ENCODE data around the gene GPR160.
"Not testable (repeated sequence)": the region's sequence is repeated elsewhere in the genome, so short reads cannot be mapped to it uniquely, and the experiment has no call there.

GPR160 gene

GRCh38 chr3:170076715-170077238 is 39.0 kb downstream of the GPR160 start:
- DNase-seq = no peak

DNA sequence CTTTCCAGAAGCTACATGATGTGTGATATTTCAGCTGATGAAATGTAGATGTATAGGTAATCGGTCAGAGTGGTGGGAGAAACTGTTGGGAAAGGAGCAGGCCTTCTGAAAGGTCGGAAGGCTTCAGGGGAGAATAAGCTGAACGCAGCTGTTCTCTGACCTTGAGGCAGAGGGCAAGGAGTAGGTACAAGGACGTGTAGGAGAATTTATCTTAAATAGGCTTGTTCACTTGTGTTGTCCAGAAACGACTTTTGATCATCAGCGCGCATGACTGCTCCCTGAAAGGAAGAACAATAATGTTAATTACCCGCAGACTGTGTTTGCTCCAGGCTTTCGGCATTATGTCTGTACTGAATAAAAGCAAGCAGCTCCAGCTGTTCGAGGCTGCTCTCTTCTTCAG is 39.6 kb downstream of the GPR160 start:
- no peak for DNase-seq

DNA sequence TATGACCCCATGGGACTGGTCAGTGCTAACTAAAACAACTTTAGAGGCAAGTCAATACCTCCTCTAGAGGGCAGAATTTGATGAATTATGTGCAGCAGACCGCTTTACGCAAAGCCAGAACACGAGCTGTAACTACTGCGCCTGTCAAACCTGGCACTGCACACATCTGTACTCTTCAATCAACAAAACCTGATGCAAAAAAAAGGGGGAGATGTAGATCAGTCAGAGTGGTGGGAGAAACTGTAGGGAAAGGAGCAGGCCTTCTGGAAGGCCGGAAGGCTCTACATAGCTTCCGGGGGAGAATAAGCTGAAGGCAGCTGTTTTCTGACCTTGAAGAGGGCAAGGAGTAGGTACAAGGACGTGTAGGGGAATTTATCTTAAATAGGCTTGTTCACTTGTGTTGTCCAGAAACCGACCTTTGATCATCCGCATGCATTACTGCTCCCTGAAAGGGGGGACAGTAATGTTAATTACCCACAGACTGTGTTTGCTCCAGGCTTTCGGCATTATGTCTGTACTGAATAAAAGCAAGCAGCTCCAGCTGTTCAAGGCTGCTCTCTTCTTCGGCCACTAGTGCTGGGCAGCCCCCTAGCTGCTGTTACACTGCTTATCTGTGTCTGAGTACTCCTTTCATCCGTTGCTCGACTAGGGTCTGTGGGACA is 41.0 kb downstream of the GPR160 start:
- DNase-seq = no peak

DNA sequence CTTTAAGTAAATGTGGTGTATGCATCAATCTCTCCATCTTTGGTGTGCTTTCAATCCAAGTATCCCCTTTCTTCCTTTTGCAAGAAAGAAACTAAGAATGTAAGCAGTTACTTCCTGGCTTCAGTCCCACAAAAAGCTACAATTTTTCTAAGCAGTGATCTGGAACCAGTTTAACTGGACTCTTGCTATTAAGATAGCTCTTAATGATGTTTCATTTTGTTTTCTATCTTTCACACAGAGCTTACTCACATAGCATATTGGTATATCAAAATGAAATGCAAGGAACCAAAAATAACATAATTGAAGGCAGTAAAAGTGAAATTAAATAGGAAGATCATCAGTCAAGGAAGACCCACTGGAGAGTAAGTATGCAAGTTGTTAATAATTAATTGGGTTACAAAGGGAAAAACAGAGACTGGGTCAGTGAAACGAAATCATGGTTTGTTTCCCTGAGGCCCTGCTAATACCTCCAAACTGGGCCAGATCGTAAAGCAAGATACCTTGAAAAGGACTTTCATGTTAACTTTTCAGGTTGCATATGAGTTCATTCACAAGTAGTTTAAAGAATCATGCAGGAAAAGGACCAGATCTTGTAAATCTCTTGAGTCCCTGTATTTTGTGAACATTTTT is 41.9 kb downstream of the GPR160 start:
- DNase-seq = no peak

- DNase-seq = no peak
Observed at GRCh38 chr3:170080605-170081004, 42.8 kb downstream of the GPR160 start.

DNA sequence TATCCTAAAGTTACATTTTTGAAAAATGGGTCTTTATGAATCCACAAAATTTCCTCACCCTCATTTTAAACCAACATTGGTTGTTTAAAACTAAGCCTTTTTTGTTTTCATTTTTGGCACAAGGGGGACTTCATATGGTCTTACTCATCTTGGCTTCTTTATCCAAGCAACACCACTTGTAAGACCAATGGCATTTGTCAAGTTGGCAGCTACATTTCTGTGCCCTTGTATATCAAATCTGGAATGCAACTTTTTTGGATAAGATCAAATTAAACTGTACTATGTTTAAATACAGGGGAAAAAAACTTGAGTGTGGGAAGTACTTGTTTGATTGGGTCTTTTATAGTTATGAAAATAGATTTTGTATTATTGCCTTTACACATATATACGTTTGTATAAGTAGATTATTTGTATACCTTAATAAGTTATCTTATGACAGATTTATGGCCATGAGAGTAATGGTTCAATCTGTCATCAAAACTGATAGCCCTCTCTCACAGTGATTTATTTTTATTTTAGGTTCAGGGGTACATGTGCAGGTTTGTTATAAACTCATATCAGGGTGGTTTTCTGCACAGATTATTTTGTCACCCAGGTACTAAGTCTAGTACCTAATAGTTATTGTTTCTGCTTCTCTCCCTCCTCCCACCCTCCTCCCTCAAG is 43.4 kb downstream of the GPR160 start:
- no peak for DNase-seq

DNA sequence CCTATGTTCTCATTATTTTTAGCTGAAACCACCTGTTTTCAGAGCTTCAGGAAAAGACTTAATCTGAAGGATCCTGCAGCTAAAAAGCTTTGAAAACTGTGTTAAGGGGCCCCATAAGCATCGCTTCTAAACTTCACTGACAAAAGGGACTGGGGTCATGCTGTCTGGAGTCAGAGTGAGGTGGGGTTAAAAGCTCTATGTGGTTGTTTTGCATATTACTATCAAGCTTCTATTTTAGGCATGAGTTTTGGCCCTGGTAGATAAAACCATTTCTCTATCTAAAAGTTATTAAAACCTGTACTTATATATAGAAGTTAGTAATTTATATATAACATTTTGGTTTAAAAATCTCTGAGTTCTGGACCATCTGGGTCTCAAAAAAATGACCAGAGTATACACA is 45.5 kb downstream of the GPR160 start:
- DNase-seq = no peak

DNA sequence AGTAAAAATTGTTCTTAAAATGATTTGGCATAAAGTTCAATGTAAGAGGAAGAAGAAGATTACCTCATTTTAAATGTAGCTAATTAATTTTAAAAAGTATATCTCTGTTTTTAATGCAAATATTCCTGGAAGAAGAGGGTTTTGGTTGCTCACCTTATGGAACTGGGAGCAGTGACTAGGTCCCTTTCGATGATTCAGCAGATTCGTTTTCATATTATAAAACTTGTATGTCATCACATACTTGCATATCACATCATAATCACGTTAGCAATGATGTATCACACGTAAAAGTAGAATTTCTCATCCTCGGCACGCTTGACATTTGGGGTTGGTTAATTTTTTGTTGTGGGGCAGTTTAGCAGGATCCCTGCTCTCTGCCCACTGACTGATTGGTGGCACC is 47.6 kb downstream of the GPR160 start:
- no peak for DNase-seq

DNA sequence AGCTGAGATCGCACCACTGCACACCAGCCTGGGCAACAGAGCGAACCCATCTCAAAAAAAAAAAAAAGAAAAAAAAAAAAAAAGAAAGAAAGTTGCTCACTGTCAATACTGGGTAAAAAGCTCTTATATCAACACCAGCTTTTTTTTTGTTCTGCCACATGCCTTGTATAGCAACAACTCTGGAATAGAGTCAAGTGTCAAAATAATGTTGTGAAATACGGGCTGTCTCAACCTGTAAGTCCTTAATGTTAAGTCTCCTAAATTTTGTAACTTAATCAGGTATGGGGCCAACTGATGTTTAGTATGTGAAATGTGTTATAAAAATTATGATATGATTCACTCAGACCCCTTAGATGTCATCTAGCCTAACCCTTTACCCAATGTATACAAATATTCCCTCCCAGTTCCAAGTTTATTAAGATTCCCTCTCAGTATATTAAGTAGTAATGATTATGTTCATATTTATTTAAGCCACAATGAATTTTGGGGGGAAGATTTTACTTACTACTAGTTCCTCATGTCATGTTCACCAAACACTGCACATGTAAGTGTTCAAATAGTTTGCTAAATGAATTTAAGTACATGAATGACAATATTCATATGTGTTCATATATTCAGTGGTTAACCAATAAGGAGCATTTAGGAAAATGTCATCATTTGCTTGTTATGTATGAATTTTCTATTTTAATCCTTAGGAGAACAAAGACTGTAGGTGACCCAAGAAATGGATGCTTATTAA is 52.2 kb downstream of the GPR160 start:
- DNase-seq = no peak

DNA sequence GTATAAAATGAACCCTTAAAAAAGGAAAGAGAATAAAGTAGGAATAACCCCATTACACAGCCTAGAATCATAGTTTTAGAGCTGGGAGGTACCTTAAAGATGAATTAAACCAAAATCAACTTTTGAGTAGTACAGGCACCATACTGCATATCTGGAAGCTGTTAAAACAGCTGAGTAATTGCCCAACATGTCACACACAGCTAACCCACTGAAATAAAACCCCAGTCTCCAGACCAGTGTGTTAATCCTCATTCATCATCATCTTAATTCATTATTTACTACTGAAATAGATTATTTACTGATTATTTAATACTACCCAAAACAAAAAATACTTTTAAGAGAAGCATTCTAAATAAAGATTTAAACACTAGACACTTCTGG is 52.8 kb downstream of the GPR160 start:
- no peak for DNase-seq

DNA sequence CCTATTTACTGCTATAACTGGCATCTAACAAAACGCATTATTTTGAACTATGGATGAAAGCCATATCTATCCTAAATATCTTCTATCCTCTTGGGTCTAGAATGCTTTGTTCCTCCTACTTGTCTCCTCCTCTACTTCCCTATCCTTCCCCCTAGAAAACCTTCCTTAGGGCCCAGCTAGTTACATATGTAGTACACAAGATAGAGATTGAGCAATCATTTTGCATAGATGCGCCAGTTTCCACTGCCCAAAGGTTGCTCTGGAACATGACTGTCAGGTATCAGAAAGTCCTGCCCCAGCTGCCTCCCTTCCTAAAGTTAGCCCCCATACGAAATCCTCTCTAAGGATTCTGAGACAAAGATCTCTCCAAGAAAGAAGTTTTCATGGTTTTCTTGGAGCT is 55.1 kb downstream of the GPR160 start:
- DNase-seq = no peak

GRCh38 chr3:170095771-170096170 is 58.0 kb downstream of the GPR160 start:
- DNase-seq = no peak

DNA sequence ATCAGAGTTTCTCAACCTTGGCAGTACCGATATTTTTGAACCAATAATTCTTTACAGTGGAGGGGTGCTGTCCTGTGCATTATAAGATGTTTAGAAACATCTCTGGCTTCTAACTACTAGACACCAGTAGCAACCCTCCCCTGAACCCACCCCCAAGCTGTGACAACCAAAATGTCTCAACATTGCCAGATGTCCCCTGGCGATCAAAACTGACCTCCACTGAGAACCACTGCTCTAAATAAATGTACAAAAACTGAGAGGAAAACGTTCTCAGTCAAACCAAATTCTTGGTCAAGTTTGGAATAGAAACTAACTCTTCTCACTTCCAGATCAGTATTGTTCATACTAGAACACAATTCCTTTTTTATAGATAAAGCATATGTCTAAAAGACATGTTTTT is 58.5 kb downstream of the GPR160 start:
- no peak for DNase-seq

GRCh38 chr3:170098753-170099152 is 61.0 kb downstream of the GPR160 start:
- DNase-seq = no peak

- DNase-seq = no peak
Observed at GRCh38 chr3:170100944-170101343, 63.1 kb downstream of the GPR160 start.

DNA sequence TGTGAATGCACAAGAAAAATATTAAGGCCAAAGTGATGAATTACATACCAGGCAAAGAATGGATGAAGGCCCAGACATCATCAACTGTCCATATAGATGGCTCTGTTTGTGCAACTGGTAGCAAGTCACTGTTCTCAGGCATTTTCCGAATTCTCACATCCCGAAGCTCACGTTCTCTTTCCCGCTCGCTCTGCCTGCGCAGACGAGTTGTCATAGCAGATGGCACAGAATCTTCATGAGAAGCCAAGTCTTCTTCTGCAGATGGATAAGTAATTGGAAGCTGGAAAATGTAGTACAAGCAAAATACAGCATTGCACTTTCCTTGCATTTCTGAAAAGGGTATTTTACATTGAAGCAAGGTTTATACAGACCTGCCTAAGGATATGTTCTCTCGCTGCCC is 64.6 kb downstream of the GPR160 start:
- DNase-seq = no peak

DNA sequence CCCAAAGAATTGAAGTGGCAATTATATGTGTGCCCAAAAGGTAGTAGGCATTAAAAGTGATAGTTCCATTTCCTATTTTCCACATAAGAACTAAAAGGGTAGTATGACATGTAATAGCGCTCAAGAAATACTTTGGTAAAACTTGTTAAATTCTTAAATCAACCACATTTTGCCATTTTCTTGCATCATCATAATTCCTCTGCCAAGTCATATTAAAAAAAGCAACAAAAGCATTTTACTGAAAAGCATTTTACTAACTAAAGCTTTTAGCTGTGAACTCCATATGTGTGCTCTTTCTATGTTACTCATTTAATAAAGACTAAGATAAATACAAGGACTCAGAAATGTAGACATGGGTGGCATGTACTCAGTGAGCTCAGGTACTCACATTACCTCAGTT is 70.1 kb downstream of the GPR160 start:
- no peak for DNase-seq

DNA sequence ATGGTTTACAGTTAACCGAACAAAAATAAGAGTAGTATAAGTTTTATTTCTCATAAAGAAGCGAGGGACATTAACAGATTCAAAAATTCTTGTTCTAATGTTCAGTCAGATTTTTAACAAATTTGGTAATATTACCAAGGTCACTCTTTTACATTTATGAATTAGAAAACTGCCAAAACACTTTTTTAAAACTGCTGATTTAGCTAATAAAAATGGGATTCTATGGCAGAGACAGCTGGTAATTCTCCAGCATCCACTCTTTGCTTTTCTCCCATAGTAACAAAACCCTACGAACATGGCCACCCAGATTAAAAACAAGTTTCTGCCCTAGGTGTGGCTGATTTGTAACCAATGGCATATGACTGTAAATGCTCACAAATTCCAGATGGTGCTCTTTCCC is 71.2 kb downstream of the GPR160 start:
- no peak for DNase-seq

- no peak for DNase-seq
Observed at GRCh38 chr3:170109579-170110293, 71.9 kb downstream of the GPR160 start.

DNA sequence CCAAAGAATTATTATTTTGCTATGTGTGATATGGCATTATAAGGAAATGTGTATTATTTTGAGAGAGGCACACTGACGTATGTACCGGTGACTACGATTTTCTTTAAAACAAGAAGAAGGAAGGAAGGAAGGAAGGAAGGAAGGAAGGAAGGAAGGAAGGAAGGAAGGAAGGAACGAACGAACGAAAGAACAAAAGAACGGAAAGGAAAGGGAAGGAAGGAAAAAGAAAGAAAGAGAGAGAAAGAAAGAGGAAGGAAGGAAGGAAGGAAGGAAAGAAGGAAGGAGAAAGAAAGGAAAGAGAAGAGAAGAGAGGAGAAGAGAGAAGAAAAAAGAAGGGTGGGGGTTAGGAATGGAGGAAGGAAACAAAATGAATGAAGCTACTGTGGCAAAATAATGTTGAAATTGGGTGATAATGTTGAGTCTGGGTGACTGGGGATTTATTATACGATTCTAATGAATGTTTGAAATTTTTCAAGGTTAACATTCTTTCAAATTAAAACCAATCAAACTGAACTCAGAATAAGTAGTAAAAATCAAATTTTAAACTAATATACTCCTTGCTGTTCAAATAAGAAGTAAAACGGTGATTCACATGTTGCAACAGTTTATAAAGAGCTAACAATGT is 73.5 kb downstream of the GPR160 start:
- no peak for DNase-seq

GRCh38 chr3:170114165-170114564 is 76.4 kb downstream of the GPR160 start:
- not testable (repeated sequence) for DNase-seq

GRCh38 chr3:170117134-170117533 is 79.3 kb downstream of the GPR160 start:
- DNase-seq = no peak
